ENCODE measurements around the gene OBP2B. TPM values are rescaled to one million over a fixed set of nuclear protein-coding genes. Genes with fewer than 3 reads are reported as not detected.
"Not testable (repeated sequence)": the region's sequence is repeated elsewhere in the genome, so short reads cannot be mapped to it uniquely, and the experiment has no call there.

OBP2B gene
- total RNA-seq, 1 experiment from 2014 or later: not detected

- H3K9me2 ChIP-seq (ENCODE audit: insufficient read depth); H3K4me1 ChIP-seq (replicated peaks; ENCODE audit: insufficient read depth); H3K4me3 ChIP-seq; H3K4me2 ChIP-seq; DNase-seq; H4K20me1 ChIP-seq (ENCODE audit: insufficient read depth); CTCF ChIA-PET; H3K9me3 ChIP-seq (ENCODE audit: insufficient read depth, low read depth); intact Hi-C loops (cut with micrococcal nuclease; ENCODE audit: unreplicated experiment); BruUV-seq (replicated peaks); POLR2A ChIA-PET (ENCODE audit: unreplicated experiment); H3K79me2 ChIP-seq (ENCODE audit: low read depth); H3F3A ChIP-seq (ENCODE audit: insufficient read depth, low read depth); H3K36me3 ChIP-seq (ENCODE audit: low read depth); H3K27ac ChIP-seq; H2AFZ ChIP-seq: not testable (repeated sequence)
- peaks cover 81% of the 10 kb centered on the region for H3K27me3 ChIP-seq (ENCODE audit: insufficient read depth, low read depth)
Observed at GRCh38 chr9:133221994-133222393, 12.9 kb upstream of the OBP2B start.

DNA sequence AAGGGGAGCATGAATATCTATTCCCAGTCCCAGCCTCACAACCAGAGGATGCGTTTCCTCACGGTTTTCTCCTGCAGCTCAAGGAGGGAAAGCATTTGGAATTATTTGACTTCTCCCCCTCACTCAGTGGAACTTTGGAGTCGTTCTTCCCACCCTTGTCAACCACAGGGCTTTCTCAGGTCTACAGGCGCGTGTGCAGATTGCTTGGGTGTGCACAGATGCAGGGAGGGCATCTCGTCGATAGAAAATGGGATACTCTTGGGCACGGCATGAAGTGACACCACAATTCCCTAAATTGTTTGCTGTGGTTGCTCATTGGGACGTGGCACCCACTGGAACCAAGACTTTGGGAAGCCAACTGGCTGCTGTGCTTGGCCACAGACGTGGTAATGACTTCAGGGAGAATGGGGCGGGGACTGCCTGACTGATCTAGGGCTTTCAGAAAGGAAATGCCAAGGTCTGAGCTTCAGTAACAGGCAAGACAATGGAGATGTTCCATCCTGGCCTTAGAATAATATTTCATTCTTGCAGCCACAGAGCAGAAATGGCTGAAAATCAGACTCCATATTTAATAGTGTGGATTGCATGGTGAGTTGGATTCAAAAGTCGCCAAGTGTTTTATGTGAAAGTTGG, 12.2 kb upstream of the OBP2B start:
- H3K36me3 ChIP-seq (ENCODE audit: low read depth): no peaks in the 10 kb centered on the region
- intact Hi-C loops (cut with micrococcal nuclease; ENCODE audit: unreplicated experiment): no loop called here
- BruUV-seq (replicated peaks): no TSS peak
- H3F3A ChIP-seq (ENCODE audit: insufficient read depth, low read depth): no peaks in the 10 kb centered on the region
- H3K4me2 ChIP-seq: no peak overlapping the region
- no peaks in the 10 kb centered on the region for H3K4me1 ChIP-seq (replicated peaks; ENCODE audit: insufficient read depth)
- CTCF ChIA-PET: no interaction called here
- H3K9me3 ChIP-seq (ENCODE audit: insufficient read depth, low read depth): no peaks in the 10 kb centered on the region
- no peaks in the 10 kb centered on the region for H4K20me1 ChIP-seq (ENCODE audit: insufficient read depth)
- DNase-seq: no peak
- H3K27ac ChIP-seq: no peak overlapping the region
- no peaks in the 10 kb centered on the region for H3K79me2 ChIP-seq (ENCODE audit: low read depth)
- H2AFZ ChIP-seq: no peak overlapping the region
- H3K27me3 ChIP-seq (ENCODE audit: insufficient read depth, low read depth): peaks cover 86% of the 10 kb centered on the region
- no peak overlapping the region for H3K4me3 ChIP-seq
- TF ChIP-seq, protein P1, sequence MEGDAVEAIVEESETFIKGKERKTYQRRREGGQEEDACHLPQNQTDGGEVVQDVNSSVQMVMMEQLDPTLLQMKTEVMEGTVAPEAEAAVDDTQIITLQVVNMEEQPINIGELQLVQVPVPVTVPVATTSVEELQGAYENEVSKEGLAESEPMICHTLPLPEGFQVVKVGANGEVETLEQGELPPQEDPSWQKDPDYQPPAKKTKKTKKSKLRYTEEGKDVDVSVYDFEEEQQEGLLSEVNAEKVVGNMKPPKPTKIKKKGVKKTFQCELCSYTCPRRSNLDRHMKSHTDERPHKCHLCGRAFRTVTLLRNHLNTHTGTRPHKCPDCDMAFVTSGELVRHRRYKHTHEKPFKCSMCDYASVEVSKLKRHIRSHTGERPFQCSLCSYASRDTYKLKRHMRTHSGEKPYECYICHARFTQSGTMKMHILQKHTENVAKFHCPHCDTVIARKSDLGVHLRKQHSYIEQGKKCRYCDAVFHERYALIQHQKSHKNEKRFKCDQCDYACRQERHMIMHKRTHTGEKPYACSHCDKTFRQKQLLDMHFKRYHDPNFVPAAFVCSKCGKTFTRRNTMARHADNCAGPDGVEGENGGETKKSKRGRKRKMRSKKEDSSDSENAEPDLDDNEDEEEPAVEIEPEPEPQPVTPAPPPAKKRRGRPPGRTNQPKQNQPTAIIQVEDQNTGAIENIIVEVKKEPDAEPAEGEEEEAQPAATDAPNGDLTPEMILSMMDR (conservative IDR thresholded peaks at IDR 0.05): no peak
- no peak for TF ChIP-seq EZH2 (IDR thresholded peaks at IDR 0.05; ENCODE audit: low read depth)
- no peaks in the 10 kb centered on the region for H3K9me2 ChIP-seq (ENCODE audit: insufficient read depth)
- POLR2A ChIA-PET (ENCODE audit: unreplicated experiment): no interaction called here

GRCh38 chr9:133218049-133218975, 9.3 kb upstream of the OBP2B start:
- POLR2A ChIA-PET (ENCODE audit: unreplicated experiment): interaction anchor here (0.7 kb wide), 1 partner anchor 12 kb away, joined by 4 read pairs; no protein-coding TSS in a partner anchor
- H4K20me1 ChIP-seq (ENCODE audit: insufficient read depth); BruUV-seq (replicated peaks); H3K4me2 ChIP-seq; H3K4me3 ChIP-seq; H3K9me3 ChIP-seq (ENCODE audit: insufficient read depth, low read depth); H3K9me2 ChIP-seq (ENCODE audit: insufficient read depth); H3K79me2 ChIP-seq (ENCODE audit: low read depth); DNase-seq; H2AFZ ChIP-seq; H3K27ac ChIP-seq; intact Hi-C loops (cut with micrococcal nuclease; ENCODE audit: unreplicated experiment); CTCF ChIA-PET; H3K36me3 ChIP-seq (ENCODE audit: low read depth): not testable (repeated sequence)
- peaks cover 16% of the 10 kb centered on the region for H3F3A ChIP-seq (ENCODE audit: insufficient read depth, low read depth)
- H3K4me1 ChIP-seq (replicated peaks; ENCODE audit: insufficient read depth): peaks cover 15% of the 10 kb centered on the region; the same call in 1 of the 2 replicates
- H3K27me3 ChIP-seq (ENCODE audit: insufficient read depth, low read depth): peaks cover 71% of the 10 kb centered on the region

DNA sequence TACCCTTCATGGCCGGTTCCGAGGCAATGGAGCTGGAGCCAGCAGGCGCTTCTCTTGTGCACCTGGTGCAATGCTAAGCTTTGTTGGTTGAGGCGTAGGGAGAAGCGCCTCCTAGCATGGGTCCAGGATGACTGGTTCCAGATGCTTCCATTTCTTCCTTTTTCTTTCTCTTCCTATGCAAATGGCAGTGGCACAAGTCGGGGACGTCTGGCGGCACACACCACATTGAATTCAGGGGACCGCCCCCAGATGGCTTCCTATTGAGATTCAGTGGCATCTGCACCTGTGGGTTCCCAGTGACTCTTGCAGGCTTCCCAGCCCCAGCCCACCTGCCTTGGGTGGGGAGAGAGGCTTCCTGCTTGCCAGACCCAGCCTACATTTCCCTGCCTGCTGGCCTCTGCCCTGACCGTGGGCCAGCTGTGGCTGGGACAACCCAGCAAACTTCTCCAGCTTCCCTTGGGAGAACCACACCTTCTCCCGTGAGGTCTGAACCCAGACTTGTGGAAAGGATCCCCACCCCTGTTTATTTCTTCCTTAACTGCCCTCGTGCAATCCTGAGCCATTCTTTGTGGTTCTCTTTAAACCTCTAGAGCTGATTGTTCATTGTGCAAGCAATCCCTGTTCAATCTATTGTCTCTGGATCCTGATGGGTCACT, 8.4 kb upstream of the OBP2B start:
- H3K9me3 ChIP-seq (ENCODE audit: insufficient read depth, low read depth); BruUV-seq (replicated peaks); POLR2A ChIA-PET (ENCODE audit: unreplicated experiment); H2AFZ ChIP-seq; H4K20me1 ChIP-seq (ENCODE audit: insufficient read depth); intact Hi-C loops (cut with micrococcal nuclease; ENCODE audit: unreplicated experiment); DNase-seq; CTCF ChIA-PET; H3K4me2 ChIP-seq; H3K9me2 ChIP-seq (ENCODE audit: insufficient read depth); H3K79me2 ChIP-seq (ENCODE audit: low read depth); H3K27ac ChIP-seq; H3K36me3 ChIP-seq (ENCODE audit: low read depth); H3K4me3 ChIP-seq: not testable (repeated sequence)
- peaks cover 16% of the 10 kb centered on the region for H3F3A ChIP-seq (ENCODE audit: insufficient read depth, low read depth)
- peaks cover 15% of the 10 kb centered on the region; the same call in 1 of the 2 replicates for H3K4me1 ChIP-seq (replicated peaks; ENCODE audit: insufficient read depth)
- peaks cover 64% of the 10 kb centered on the region for H3K27me3 ChIP-seq (ENCODE audit: insufficient read depth, low read depth)

- intact Hi-C loops (cut with micrococcal nuclease; ENCODE audit: unreplicated experiment); H4K20me1 ChIP-seq (ENCODE audit: insufficient read depth); H3K9me3 ChIP-seq (ENCODE audit: insufficient read depth, low read depth); H2AFZ ChIP-seq; H3K27ac ChIP-seq; H3K36me3 ChIP-seq (ENCODE audit: low read depth); CTCF ChIA-PET; H3K9me2 ChIP-seq (ENCODE audit: insufficient read depth); POLR2A ChIA-PET (ENCODE audit: unreplicated experiment); H3K79me2 ChIP-seq (ENCODE audit: low read depth); BruUV-seq (replicated peaks); H3K4me3 ChIP-seq: not testable (repeated sequence)
- Histone ChIP-seq H3K27me3 (ENCODE audit: insufficient read depth, low read depth) (peaks cover 43% of the 10 kb centered on the region), H3K4me1 (replicated peaks; ENCODE audit: insufficient read depth) (peaks cover 15% of the 10 kb centered on the region; the same call in 1 of the 2 replicates), H3F3A (ENCODE audit: insufficient read depth, low read depth) (peaks cover 16% of the 10 kb centered on the region), H3K4me2 (peak overlapping the region; percentile 31)
- peak in 1 of 2 experiments; percentile 63 for DNase-seq
Observed at GRCh38 chr9:133214276-133214675, 5.2 kb upstream of the OBP2B start.

Measured in PC-9 (cell line).